GM19193 (cell line): Measurements from ENCODE around the gene ALPL.

Experiments
- POLR2A ChIP-seq: IDR thresholded peaks from 4 replicates; pipeline ENCODE4 v1.6.1; 2011; ENCODE audit not compliant: insufficient read depth, insufficient read length; ENCODE audit errors: extremely low read depth

Gene ALPL

DNA sequence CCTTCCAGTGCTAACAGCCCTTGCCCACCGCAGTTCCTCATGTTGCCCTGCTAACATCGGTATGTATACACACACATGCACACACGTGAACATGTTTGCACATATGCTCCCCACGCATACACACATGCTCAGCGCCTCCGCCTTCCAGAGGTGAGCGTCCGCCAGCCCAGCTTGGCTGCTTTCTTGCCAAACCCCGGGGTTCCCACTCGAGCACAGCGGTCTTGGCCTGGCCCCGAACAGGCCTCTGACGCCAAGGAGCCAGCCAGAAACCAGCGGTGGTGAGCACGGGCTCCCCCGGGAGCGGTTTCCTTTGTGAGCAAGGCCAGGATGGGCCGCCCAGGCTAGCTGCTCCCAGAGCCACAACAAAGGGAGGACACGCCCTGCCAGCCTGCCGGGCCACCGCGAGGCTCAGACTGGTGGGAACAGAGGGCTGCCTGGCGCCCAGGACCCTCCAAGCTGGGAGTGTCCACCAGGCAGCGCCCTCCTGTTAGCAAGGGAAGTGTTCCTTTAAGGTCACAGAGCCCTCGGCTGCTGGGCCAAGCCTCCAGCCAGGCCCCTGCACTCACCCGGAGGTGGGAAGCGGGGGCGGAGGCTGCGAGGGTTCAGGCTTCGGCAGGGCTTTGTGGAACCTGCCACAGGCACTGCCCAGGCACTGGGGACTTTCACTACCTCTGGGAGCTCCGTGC, 65.4 kb downstream of the ALPL start:
- TF ChIP-seq POLR2A = no peak

DNA sequence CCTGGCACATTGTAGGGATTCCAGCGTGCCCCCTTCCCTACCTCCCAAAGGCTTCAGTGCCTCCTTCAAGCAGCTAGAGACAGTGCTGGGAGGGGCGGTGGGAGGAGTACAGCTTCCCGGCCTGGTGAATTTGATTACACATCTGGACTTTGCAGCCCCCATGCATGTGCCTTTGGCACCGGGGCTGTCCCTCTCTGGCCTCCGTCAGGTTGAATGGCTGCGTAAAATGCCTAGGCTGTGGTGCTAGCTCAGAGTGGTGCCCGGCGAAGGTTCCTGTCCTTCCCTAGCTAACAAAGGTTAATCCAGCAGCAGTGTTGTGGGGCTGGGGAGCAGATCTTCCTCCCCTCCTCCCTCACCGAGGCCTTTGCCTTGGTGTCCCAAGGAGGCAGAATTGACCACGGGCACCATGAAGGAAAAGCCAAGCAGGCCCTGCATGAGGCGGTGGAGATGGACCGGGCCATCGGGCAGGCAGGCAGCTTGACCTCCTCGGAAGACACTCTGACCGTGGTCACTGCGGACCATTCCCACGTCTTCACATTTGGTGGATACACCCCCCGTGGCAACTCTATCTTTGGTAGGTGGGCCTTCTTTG, 66.2 kb downstream of the ALPL start:
- no peak for TF ChIP-seq POLR2A

DNA sequence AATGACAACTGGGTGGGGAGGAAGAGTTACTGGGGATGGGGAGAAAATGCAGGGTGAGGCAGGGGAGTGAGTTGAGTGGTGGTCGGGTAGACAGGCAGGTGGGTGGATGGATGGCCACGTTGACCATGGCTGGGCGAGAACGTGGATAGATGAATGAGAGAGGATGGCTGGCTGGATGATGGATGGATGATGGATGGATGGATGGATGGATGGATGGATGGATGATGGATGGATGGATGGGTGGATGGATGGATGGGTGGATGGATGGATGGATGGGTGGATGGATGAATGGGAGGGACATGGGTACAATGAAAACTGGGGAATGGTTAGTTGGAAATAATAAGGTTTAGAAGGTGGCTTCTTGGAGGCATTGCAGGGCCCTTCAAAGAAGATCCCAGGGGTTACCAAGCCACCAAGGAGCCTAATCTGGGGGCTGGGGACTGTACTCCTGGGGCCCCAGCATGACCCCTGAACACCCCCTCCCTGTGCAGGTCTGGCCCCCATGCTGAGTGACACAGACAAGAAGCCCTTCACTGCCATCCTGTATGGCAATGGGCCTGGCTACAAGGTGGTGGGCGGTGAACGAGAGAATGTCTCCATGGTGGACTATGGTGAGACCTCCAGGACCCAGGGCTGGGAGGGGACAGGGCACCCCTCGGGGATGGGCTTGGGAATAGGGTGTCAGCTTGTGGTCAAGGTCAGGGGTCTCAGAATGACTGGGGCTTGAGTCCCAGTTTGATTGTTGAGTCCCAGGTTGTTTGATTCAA, 67.0 kb downstream of the ALPL start:
- TF ChIP-seq POLR2A = no peak

DNA sequence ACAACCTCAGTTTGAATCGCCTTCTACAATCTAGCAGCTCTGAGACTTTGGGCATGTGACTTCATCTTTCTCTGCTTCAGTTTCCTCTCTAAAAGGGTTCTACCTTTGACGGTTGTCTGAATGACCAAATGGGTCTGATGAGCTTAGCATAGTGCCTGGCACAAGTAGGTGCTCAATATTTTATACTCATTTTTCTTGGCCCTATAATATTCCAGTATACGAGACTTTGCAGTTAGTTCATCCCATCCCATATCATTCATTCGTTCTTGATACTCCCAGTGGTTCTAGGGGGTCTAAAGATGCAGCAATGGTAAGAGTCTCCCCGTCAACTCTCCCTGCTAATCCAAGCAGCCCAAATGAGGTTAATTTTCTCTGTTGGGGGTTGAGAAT, 67.6 kb downstream of the ALPL start:
- no peak for TF ChIP-seq POLR2A

DNA sequence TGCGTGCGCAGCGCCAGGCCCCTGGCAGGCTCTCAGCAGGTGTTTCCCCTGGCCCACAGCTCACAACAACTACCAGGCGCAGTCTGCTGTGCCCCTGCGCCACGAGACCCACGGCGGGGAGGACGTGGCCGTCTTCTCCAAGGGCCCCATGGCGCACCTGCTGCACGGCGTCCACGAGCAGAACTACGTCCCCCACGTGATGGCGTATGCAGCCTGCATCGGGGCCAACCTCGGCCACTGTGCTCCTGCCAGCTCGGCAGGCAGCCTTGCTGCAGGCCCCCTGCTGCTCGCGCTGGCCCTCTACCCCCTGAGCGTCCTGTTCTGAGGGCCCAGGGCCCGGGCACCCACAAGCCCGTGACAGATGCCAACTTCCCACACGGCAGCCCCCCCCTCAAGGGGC, 68.1 kb downstream of the ALPL start:
- no peak for TF ChIP-seq POLR2A

DNA sequence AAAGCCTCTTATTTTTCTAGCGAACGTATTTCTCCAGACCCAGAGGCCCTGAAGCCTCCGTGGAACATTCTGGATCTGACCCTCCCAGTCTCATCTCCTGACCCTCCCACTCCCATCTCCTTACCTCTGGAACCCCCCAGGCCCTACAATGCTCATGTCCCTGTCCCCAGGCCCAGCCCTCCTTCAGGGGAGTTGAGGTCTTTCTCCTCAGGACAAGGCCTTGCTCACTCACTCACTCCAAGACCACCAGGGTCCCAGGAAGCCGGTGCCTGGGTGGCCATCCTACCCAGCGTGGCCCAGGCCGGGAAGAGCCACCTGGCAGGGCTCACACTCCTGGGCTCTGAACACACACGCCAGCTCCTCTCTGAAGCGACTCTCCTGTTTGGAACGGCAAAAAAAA, 68.7 kb downstream of the ALPL start:
- no peak for TF ChIP-seq POLR2A

DNA sequence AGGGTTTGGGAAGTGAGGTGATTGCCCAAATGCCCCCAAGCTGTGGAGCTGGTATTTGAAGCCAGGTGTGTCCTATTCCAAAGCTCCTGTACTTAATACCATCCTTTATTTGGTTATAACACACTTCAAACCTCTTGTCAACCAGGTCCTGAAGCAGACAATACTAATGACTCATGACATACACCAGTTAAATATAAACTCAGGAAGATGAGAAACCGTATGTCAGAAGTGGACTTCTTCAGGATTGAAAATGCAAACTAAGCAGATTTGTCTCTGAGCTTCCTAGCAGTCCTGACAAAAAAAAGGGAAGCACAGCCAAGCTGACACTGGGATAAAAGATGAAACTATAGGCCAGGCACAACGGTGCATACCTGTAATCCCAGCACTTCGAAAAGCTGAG, 70.6 kb downstream of the ALPL start:
- TF ChIP-seq POLR2A = no peak

DNA sequence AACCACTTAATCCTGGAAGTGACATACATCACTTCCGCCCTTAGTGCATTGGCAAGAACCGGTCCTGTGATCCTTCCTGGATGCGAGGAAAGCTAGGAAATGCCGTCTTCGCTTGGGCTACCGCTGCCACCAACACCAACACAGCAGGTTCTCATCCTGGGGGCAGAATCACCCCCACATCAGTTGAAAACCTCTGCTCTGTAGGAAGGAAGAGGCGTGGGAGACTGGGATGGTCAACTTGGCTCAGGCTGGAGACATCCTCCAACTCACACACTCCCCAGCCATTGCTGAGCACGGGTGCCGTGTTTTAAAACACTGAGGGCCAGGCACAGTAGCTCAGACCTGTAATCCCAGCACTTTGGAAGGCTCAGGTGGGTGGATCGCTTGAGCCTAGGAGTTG, 74.9 kb downstream of the ALPL start:
- TF ChIP-seq POLR2A = no peak

DNA sequence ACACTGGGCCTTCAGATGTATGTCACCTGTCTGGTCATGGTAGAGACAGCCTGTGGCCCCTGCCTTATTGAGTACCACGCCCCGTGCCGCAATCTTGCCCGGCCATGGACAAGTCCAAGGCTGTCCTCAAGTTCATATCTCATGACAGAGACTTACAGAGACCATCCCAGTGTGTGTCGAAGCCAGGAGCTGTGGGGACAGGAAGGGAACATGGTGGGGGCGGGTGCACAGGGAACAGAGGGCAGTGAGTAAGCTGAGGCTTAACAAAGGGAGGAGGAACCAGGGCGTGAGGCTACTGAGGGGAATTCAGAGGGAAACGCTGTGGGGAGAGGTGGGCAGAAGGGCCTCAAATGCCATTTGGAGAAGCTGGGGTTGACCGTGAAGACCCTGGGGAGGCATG, 75.8 kb downstream of the ALPL start:
- TF ChIP-seq POLR2A = no peak

DNA sequence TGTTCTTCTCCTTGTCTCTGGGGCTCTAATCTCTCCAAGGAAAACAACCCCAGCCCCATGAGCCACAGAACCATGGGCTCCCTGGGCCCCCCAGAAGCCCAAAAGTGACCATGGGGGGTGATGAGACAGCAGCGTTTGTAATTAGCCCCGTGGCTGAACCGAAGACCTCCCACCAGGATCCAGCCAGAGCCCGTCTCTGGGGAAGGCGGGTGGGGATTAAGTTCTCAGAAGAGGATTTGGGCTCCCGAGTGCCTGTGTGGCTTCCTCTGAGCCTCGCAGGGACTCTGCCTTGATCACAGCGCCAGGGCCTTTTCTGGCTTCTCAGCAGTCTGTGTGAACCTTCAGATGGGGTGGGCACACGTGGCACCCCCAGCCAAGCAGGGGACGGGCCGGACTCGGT, 77.0 kb downstream of the ALPL start:
- no peak for TF ChIP-seq POLR2A

DNA sequence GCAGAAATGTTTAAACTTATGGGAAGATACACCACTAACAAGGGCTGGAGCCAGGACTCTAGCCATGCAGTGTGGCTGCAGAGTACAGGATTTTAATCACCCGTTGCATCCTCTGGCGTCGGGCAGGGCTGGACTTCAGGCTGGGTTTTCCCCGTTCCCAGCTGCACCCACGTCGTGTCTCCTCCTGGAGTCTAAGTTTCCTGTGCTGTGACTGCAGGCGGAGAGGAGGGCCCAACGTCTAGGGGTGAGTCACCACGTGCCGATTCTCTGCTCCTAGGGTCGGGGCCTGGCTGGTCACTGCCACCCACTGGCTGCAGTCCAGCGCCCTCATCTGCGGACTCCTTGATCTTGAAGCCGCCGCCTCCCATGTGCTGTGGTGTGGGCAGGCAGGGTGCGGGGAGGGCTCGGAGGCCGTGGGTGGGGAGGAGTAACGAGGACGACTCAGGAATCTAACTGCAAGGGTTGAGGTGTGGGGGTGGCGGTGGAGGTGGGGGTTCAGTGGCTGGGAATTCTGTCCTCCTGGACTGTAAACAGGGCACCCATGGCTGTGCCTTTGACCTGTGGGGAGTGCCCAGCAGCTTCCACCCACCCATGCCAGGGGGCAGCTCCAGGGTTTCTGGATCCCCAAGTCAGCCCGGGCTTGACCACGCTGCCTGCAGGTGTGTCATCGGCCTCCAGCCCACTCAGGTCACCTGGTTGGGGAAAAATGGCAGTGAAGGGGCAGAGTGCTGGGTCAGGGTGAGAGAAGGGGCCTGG, 77.8 kb downstream of the ALPL start:
- no peak for TF ChIP-seq POLR2A

DNA sequence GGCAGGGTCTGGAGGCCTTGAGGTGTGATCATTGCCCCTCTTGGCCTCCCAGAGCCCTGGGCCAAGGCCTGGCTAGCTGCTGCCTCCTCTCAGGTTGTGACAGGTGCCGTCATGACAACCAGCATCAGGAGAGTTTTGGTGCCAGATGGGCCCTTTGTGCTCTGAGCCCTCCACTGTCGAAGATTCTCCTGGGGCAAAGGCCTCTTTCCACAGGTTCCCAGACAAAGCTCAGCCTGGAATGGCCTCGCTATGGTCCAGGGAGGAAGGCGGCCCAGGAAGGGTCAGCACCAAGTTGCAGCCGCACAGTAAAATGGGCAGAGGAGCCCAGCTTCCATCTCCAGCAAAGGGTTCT, 78.4 kb downstream of the ALPL start:
- no peak for TF ChIP-seq POLR2A

DNA sequence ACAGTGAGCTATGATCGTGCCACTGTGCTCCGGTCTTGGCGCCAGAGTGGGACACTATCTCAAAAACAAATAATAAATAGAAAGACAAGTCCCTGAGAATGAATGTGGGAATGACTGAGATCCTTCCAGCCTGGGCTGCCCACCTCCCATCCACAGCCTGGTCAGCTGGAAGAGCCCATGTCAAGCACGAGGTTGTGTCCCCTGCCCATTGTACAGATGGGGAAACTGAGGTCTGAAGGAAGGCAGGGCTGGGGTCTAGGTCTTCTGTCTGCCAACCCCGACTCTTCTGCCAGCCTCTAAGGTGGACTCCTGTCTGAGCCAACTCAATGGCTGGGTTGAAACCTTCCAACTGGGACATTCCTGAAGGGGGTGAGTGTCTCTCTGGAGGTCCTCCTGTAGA, 80.4 kb downstream of the ALPL start:
- TF ChIP-seq POLR2A = no peak

DNA sequence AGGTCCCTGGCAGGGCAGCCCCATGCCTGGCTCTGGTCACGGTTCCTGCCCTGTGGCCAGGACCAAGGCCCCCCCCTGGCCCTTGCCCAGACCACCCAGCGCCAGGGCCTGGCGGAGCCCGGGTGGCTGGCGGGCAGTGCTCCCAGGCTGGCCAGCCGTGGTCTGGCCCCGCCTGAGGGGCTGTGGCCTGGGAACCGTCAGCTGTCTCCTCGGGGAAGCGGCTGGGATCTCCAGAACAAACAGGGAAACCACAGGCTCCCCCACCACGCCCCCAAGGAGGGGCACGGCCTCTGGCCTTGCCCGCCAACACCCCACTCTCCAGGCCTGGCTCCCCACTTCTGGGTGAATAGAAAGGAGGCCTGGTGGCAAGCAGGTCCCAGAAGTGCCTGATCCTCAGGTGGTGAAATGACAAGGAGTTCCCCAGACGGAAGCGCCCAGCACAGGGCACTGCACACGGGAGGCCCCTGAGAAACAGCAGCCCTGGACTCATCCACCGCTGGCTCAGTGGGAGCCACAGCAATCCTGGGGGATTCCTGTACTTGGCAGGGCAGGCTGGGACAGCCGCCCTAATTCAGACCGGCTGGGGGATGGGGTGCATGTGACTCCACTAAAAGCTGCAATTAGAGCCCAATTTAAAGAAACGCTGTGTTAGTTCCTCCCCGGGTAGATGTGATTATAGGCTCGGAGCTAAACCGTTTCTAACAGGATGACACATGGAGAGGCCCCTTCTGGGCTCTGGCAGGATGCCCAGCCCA, 81.1 kb downstream of the ALPL start:
- no peak for TF ChIP-seq POLR2A

DNA sequence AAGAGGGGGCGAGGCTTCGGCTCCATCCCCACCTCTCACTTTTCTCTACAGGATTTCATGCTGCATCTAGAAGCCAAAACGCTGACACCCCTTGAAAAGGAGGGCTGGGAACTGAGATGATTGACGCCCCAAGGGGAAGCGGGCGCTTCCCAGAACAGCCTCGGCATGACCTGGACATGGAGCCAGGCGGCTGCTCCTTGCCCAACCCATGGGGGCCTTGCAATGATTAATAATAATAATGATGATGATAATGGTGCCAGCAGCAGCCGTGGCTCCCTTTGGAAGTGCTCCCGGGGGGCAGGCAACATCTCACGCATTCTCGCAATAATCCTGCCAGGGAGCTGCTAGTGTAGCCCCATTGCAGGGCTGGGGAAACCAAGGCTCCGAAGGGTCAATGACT, 81.7 kb downstream of the ALPL start:
- TF ChIP-seq POLR2A = no peak
